DMS114 treated with DMSO at 0.1 percent for 48 hours (cell line): ENCODE results near the gene NBAS.
A peak's percentile ranks its signal among the peaks of the same experiment; 100 is the strongest.

Experiments
- DNase-seq: peaks from one replicate; lab custom pipeline; 2025; ENCODE audit not compliant: unreplicated experiment; lab: John Stamatoyannopoulos, UW

NBAS gene

GRCh38 chr2:15560988-15561573 is at the start of gene NBAS:
Gene NBAS (minus strand): TSS chr2:15561334. CDS start chr2:15561304, 30 bp downstream.
- peak; percentile 80 for DNase-seq

GRCh38 chr2:15610430-15610952 is 49.4 kb upstream of the NBAS start:
- no peak for DNase-seq

- DNase-seq: no peak
These were observed 48.4 kb upstream of the NBAS start for GRCh38 chr2:15609341-15610042.

GRCh38 chr2:15608392-15608761 is 47.2 kb upstream of the NBAS start:
- DNase-seq: no peak

- no peak for DNase-seq
These were observed 46.7 kb upstream of the NBAS start for GRCh38 chr2:15607709-15608391.

GRCh38 chr2:15606481-15607441 is 45.6 kb upstream of the NBAS start:
- DNase-seq: no peak

GRCh38 chr2:15605721-15606120 is 44.6 kb upstream of the NBAS start:
- no peak for DNase-seq

- no peak for DNase-seq
These were observed 42.8 kb upstream of the NBAS start for GRCh38 chr2:15603948-15604347.

- DNase-seq: no peak
These were observed 42.1 kb upstream of the NBAS start for GRCh38 chr2:15603044-15603765.

- no peak for DNase-seq
These were observed 41.3 kb upstream of the NBAS start for GRCh38 chr2:15602393-15602792.

- no peak for DNase-seq
These were observed 40.5 kb upstream of the NBAS start for GRCh38 chr2:15601681-15602080.

- no peak for DNase-seq
These were observed 38.9 kb upstream of the NBAS start for GRCh38 chr2:15599994-15600393.

- DNase-seq: no peak
These were observed 35.8 kb upstream of the NBAS start for GRCh38 chr2:15596968-15597367.

GRCh38 chr2:15596350-15596749 is 35.2 kb upstream of the NBAS start:
- no peak for DNase-seq

- DNase-seq: no peak
These were observed 34.8 kb upstream of the NBAS start for GRCh38 chr2:15595936-15596335.

GRCh38 chr2:15595342-15595905 is 34.3 kb upstream of the NBAS start:
- no peak for DNase-seq

GRCh38 chr2:15594291-15595256 is 33.4 kb upstream of the NBAS start:
- no peak for DNase-seq

- no peak for DNase-seq
These were observed 32.2 kb upstream of the NBAS start for GRCh38 chr2:15593327-15593705.
